ENCODE results near the gene ACTL7B. TPM values are rescaled to one million over a fixed set of nuclear protein-coding genes. Genes with fewer than 3 reads are reported as not detected.

The ACTL7B gene
- total and polyA plus RNA-seq, 2 donors (not counting 1 experiment from before 2014, with no cell fraction given): 0.07 TPM; not detected in 1

DNA sequence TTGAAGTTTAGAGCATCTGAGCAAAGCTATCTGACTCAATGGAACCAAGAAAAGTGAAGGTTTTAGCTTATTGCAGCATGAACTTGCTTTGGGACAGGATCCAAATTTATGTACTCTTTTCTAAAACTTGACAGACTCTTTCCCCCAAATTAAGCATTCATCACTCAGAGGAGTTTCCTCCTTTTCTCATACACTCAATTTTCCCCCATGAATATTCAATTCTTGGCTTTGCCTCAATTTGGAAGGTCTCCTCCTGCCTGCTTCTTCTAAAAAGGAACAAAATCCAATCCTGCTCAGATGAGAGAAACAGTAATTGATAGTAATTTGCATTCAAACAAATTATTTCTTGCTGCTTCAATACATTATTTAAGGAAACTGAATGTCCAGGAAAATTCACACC, 11.3 kb upstream of the ACTL7B start:
- Histone ChIP-seq H3K9ac (ENCODE audit: low read length) (no peak overlapping the region), H3K4me3 (ENCODE audit: control extremely low read depth in 1 of 5, extremely low read depth in 1 of 5, insufficient read depth in 1 of 5, low read depth in 2 of 5, low read length in 4 of 5) (no peak overlapping the region), H2AFZ (ENCODE audit: insufficient read depth, low read depth, low read length, poor library complexity, severe bottlenecking) (no peak overlapping the region), H3K4me1 (ENCODE audit: control insufficient read depth in 2 of 2, insufficient read depth in 2 of 2, low read length in 2 of 2) (no peaks in the 10 kb centered on the region), H3K79me2 (ENCODE audit: control insufficient read depth, insufficient read depth, low read length) (no peaks in the 10 kb centered on the region), H3K27ac (ENCODE audit: low read length in 2 of 2) (no peak overlapping the region), H3K9me3 (ENCODE audit: control extremely low read depth in 1 of 3, control insufficient read depth in 2 of 3, insufficient read depth in 1 of 3, low read length in 2 of 3) (peaks cover 0 to 4% (median 0%) of the 10 kb centered on the region in 3 donors), H3K27me3 (replicated peaks in 1 of 4; ENCODE audit: control extremely low read depth in 1 of 4, control insufficient read depth in 3 of 4, insufficient read depth in 4 of 4, low read length in 3 of 4) (no peaks in the 10 kb centered on the region), H3K36me3 (replicated peaks in 1 of 2; ENCODE audit: control extremely low read depth in 1 of 2, control insufficient read depth in 1 of 2, extremely low read depth in 1 of 2, insufficient read depth in 2 of 2, low read length in 1 of 2) (peaks cover 2 to 16% of the 10 kb centered on the region in 2 experiments), H3K4me2 (replicated peaks; ENCODE audit: low read depth, low read length, poor library complexity, severe bottlenecking) (no peak overlapping the region), H4K20me1 (ENCODE audit: control insufficient read depth, insufficient read depth, low read length, poor library complexity, severe bottlenecking) (no peaks in the 10 kb centered on the region)
- no peaks in the 10 kb centered on the region for H3K9me3 Mint-ChIP-seq (ENCODE audit: insufficient read depth)
- intact Hi-C loops (cut with micrococcal nuclease): no loop called here
- DNase-seq: no peak
- no peak for ATAC-seq (ENCODE audit: low read depth)
- ChIA-PET CTCF (no interaction called here), POLR2A (no interaction called here)
- H3K27me3 Mint-ChIP-seq: no peaks in the 10 kb centered on the region
- H3K4me1 Mint-ChIP-seq: no peaks in the 10 kb centered on the region
- H3K27ac Mint-ChIP-seq: no peak overlapping the region
- TF ChIP-seq, protein P1, sequence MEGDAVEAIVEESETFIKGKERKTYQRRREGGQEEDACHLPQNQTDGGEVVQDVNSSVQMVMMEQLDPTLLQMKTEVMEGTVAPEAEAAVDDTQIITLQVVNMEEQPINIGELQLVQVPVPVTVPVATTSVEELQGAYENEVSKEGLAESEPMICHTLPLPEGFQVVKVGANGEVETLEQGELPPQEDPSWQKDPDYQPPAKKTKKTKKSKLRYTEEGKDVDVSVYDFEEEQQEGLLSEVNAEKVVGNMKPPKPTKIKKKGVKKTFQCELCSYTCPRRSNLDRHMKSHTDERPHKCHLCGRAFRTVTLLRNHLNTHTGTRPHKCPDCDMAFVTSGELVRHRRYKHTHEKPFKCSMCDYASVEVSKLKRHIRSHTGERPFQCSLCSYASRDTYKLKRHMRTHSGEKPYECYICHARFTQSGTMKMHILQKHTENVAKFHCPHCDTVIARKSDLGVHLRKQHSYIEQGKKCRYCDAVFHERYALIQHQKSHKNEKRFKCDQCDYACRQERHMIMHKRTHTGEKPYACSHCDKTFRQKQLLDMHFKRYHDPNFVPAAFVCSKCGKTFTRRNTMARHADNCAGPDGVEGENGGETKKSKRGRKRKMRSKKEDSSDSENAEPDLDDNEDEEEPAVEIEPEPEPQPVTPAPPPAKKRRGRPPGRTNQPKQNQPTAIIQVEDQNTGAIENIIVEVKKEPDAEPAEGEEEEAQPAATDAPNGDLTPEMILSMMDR (IDR thresholded peaks at IDR 0.05): no peak
- TF ChIP-seq EZH2 (IDR thresholded peaks at IDR 0.05; ENCODE audit: borderline replicate concordance, insufficient read depth, low read depth, low read length, poor library complexity, severe bottlenecking): no peak
- H3K4me3 Mint-ChIP-seq: no peak overlapping the region

DNA sequence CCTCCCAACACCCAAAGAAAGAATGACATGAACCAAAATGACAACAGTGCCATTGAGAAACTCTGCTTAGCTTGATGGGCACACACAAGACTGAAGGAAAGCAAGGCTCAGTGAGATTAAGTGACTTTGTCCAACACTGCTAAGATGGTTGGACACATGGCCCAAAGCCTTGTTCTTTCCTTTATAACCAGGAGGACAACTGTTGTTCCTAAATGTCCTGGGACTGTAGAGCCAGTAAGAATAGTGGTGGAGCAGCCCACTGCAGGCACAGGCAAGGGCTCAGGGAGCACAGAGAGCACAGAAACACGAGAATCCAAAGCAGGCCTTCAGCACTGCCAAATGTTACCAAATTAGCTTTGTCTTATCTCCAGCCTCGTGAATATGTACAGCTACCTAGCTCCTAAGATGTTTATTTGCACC, 10.2 kb upstream of the ACTL7B start:
- Histone ChIP-seq H3K27me3 (replicated peaks in 1 of 4; ENCODE audit: control extremely low read depth in 1 of 4, control insufficient read depth in 3 of 4, insufficient read depth in 4 of 4, low read length in 3 of 4) (no peaks in the 10 kb centered on the region), H3K4me1 (ENCODE audit: control insufficient read depth in 2 of 2, insufficient read depth in 2 of 2, low read length in 2 of 2) (no peaks in the 10 kb centered on the region), H2AFZ (ENCODE audit: insufficient read depth, low read depth, low read length, poor library complexity, severe bottlenecking) (no peak overlapping the region), H3K4me3 (ENCODE audit: control extremely low read depth in 1 of 5, extremely low read depth in 1 of 5, insufficient read depth in 1 of 5, low read depth in 2 of 5, low read length in 4 of 5) (no peak overlapping the region), H3K4me2 (replicated peaks; ENCODE audit: low read depth, low read length, poor library complexity, severe bottlenecking) (no peak overlapping the region), H3K36me3 (replicated peaks in 1 of 2; ENCODE audit: control extremely low read depth in 1 of 2, control insufficient read depth in 1 of 2, extremely low read depth in 1 of 2, insufficient read depth in 2 of 2, low read length in 1 of 2) (peaks cover 2 to 6% of the 10 kb centered on the region in 2 experiments), H3K9ac (ENCODE audit: low read length) (no peak overlapping the region), H4K20me1 (ENCODE audit: control insufficient read depth, insufficient read depth, low read length, poor library complexity, severe bottlenecking) (no peaks in the 10 kb centered on the region), H3K9me3 (ENCODE audit: control extremely low read depth in 1 of 3, control insufficient read depth in 2 of 3, insufficient read depth in 1 of 3, low read length in 2 of 3) (no peaks in the 10 kb centered on the region), H3K27ac (ENCODE audit: low read length in 2 of 2) (no peak overlapping the region), H3K79me2 (ENCODE audit: control insufficient read depth, insufficient read depth, low read length) (no peaks in the 10 kb centered on the region)
- DNase-seq (no peak), ATAC-seq (ENCODE audit: low read depth) (no peak)
- 94% methylated on average over 2 of the region's 2 CpGs for WGBS (ENCODE audit: insufficient coverage)
- Mint-ChIP-seq H3K9me3 (ENCODE audit: insufficient read depth) (peaks cover 2% of the 10 kb centered on the region), H3K27ac (no peak overlapping the region), H3K4me1 (no peaks in the 10 kb centered on the region), H3K27me3 (no peaks in the 10 kb centered on the region), H3K4me3 (no peak overlapping the region)
- CTCF ChIA-PET: no interaction called here
- intact Hi-C loops (cut with micrococcal nuclease): no loop called here
- TF ChIP-seq, protein P1 (IDR thresholded peaks at IDR 0.05): no peak
- TF ChIP-seq EZH2 (IDR thresholded peaks at IDR 0.05; ENCODE audit: borderline replicate concordance, insufficient read depth, low read depth, low read length, poor library complexity, severe bottlenecking): no peak
- POLR2A ChIA-PET: no interaction called here

Data from B cell (primary cell).